NCI-H2227 (cell line): ENCODE measurements around the gene SMYD3.
"Not testable (repeated sequence)": the region's sequence is repeated elsewhere in the genome, so short reads cannot be mapped to it uniquely, and the experiment has no call there.

Source experiments
- DNase-seq: peaks from one replicate; lab custom pipeline; 2025; ENCODE audit not compliant: unreplicated experiment; lab: John Stamatoyannopoulos, UW

The SMYD3 gene

GRCh38 chr1:246367041-246367440 is 140.0 kb downstream of the SMYD3 start:
- DNase-seq: no peak

DNA sequence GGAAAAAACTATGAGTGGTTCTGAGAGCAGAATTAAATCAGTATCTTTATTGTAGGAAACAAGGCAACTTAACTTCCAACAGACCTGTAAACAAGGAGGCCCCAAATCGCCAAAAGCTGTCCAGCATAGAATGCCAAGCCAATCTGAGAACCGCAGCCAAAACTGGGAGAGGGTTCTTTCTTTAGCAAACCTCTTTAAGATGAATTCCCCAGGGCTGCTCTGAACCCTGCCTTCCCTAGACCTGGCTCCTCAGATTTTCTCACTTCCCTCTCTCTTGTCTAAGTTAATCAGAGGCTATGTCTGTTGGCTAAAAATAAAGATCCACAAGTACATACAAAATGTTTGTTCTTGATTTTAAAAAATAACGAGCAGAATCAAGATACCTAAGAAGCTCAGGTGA is 141.4 kb downstream of the SMYD3 start:
- DNase-seq: no peak

DNA sequence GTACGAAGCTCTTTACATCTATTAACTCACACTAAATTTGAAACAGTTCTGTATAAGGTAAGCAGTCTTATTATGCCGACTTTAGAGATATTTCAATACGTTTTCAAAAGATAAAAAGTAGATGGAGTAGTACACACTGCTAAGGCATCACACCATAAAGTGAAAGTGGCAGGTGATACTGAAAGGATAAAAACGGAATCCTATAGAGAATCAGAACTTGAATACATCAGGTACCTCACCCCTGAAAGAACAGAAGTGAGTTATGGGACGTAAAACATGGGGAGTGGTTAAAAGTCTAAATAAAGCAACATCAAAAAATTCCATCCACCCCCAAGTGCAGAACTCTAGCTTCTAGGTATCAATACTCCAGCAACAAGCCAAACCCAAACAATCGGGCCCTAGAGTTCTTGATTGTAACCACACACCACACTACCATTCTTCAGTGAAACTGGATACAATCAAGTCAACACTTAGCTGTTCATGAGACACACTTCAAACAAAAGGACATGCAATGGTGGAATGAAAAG is 142.6 kb downstream of the SMYD3 start:
- no peak for DNase-seq

- not testable (repeated sequence) for DNase-seq
Observed at GRCh38 chr1:246357014-246357598, 150.0 kb downstream of the SMYD3 start.

GRCh38 chr1:246355411-246356230 is 151.5 kb downstream of the SMYD3 start:
- no peak for DNase-seq

DNA sequence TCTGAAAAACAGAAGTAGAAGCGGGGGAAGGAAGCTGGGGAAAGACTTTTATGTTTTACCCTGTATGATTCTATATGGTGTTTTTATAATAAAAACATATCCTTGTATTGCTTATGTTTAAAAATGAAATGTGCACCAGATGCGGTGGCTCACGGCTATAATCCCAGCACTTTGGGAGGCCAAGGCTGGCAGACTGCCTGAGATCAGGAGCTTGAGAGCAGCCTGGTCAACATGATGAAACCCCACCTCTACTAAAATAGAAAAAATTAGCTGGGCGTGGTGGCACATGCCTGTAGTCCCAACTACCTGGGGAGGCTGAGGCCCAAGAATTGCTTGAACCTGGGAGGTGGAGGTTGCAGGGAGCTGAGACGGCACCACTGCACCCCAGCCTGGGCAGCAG is 155.4 kb downstream of the SMYD3 start:
- DNase-seq: no peak

DNA sequence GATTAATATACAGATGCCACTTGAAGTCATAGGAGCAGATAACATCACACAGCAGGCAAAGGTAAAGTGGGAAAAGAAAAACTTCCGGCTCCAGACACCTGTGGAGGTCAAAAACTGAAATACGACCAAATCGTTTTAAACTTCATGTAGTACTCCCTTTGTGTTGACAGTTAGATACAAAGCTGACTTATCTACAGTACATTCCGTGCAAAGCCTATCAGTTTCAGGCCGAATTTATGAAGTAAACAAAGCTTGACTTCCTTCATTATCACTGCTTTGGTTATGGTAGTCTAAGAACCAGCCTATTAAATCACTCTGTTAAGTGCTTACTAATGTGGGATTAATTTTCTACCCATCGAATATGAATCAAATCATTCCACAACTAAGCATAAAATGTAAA is 156.3 kb downstream of the SMYD3 start:
- DNase-seq: no peak

- DNase-seq: no peak
Observed at GRCh38 chr1:246343937-246344336, 163.1 kb downstream of the SMYD3 start.

GRCh38 chr1:246343251-246343650 is 163.8 kb downstream of the SMYD3 start:
- DNase-seq: no peak

- no peak for DNase-seq
Observed at GRCh38 chr1:246338546-246338945, 168.5 kb downstream of the SMYD3 start.

DNA sequence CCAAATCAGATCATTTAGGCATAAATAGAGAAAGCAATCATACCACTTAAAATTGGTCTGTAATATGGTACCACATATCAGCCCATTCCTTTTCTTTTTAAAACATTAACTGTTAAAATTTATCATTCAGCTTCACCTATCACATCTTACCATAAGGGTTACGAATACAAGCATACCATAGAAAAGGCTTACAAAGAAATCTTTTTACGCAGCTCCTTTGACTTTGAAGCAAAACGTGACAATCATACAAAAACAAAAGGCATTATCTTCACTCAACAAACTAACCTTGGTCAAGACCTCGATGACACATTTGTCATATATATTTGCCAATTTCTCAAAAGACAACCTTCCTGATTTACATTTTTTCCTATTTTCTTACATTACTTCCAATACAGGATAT is 169.0 kb downstream of the SMYD3 start:
- no peak for DNase-seq

DNA sequence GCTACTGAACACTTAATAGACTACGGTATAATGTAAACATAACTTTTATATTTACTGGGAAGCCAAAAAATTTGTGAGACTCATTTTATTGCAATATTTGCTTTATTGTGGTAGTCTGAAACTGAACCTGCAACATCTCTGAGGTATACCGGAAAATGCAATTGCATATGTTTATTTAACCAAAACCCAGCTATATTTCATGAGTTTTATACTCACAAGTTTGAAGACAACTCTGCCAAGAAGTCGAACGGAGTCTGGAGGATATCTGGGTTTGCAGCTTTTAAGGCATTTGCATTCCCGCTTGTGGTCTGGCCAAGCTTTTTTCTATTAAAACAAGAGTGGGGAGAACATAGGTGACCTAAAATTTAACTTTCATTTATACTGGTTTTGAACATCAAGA is 171.9 kb downstream of the SMYD3 start:
- no peak for DNase-seq

- no peak for DNase-seq
Observed at GRCh38 chr1:246333855-246334254, 173.2 kb downstream of the SMYD3 start.

DNA sequence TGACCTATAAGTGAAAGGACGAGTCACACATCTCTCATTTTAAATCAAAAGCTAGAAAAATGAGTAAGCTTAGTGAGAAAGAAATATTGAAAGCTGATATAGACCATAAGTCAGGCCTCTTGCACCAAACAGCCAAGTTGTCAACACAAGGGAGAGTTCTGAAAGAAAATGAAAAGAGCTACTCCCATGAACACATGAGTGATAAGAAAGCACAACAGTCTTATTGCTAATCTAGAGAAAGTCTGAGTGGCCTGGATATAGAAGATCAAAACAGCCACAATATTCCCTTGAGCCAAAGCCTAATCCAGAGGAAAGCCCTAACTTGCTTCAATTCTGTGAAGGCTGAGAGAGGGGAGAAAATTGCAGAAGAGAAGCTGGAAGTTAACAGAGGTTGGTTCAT is 175.0 kb downstream of the SMYD3 start:
- no peak for DNase-seq

GRCh38 chr1:246329900-246330299 is 177.2 kb downstream of the SMYD3 start:
- no peak for DNase-seq

DNA sequence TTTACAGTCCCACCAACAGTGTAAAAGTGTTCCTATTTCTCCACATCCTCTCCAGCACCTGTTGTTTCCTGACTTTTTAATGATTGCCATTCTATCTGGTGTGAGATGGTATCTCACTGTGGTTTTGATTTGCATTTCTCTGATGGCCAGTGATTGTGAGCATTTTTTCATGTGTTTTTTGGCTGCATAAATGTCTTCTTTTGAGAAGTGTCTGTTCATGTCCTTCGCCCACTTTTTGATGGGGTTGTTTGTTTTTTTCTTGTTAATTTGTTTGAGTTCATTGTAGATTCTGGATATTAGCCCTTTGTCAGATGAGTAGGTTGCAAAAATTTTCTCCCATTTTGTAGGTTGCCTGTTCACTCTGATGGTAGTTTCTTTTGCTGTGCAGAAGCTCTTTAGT is 177.8 kb downstream of the SMYD3 start:
- DNase-seq: not testable (repeated sequence)

GRCh38 chr1:246324711-246325110 is 182.4 kb downstream of the SMYD3 start:
- no peak for DNase-seq

DNA sequence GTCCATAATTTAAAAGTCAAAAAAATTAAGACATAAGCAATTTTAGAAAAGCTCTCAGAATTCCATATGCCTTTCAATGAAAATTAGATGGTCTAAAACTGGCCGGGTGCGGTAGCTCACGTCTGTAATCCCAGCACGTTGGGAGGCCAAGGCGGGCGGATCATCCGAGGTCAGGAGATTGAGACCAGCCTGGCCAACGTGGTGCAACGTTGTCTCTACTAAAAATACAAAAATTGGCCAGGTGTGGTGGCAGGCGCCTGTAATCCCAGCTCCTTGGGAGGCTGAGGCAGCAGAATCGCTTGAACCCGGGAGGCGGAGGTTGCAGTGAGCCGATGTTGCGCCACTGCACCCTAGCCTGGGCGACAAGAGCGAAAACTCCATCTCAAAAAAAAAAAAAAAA is 183.0 kb downstream of the SMYD3 start:
- DNase-seq: not testable (repeated sequence)

DNA sequence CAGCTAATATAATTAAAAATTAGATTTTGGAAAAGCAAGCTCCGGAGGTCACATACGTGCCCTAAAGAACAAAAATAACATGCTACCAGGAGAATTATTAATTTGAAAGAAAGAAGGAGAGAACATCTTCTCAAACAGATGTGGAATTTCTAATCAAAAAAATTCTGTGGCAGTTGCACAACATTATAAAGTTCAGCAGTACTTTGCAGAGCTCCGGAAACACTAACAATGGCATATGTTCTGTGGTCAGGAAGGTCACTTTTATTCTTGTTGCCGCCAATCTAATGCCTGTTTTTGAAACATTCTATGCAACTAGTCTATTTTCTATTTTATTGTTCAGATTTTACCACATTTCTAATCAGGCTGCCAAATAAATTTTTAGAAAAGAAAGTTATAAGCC is 186.8 kb downstream of the SMYD3 start:
- DNase-seq: no peak

DNA sequence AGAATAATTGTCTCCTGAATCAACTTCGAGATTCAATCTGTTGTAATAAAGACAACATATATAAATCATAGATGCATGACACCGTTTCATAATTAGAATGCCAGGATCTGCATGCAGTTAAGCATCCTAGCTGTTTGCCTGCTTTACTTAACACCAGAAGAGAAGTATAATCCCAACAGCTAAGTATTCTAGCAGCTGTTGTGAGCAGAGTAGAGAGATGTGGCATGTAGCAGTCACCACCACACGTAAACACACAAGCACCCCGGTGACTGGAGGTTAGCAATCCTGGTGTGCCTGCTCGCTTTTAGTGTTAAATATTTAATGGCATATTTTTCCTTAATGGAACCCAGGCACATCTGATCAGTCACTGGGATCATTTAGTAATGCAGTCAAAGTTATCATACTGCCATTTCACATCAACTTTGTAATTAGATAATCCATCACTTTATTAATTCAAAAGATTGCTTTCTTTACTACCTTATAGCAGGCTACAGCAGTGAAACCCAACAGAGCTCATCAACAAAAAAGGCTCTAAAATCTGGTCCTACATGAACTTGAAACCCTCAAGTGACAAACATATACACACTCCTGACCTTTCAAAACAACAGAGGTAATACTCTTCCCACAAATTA is 187.9 kb downstream of the SMYD3 start:
- DNase-seq: no peak

- DNase-seq: no peak
Observed at GRCh38 chr1:246318622-246319021, 188.5 kb downstream of the SMYD3 start.

GRCh38 chr1:246318036-246318359 is 189.1 kb downstream of the SMYD3 start:
- no peak for DNase-seq
